ENCODE results near the gene RGL2. TPM values are rescaled to one million over a fixed set of nuclear protein-coding genes. Genes with fewer than 3 reads are reported as not detected.
A peak's percentile ranks its signal among the peaks of the same experiment; 100 is the strongest.

Gene RGL2
- polyA plus RNA-seq, 3 donors: 14.9 to 145 (median 15.5) TPM

DNA sequence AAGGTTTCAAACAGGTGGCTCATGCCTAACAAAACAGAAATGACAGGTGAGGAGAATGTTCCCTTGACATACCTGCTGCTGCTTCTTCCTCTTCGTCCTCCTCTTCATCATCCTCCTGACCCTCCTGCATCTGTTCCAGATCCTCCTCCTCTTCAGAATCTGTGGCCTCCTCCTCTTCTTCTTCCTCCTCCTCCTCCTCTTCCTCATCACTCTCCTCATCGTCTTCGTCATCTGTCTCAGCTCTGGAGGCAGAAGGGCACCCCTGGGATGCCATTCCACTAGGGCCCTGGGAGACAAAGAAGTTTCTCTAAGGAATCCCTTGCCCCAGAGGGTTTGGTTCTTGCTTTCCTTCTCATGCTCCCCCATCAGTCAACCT, 21.2 kb upstream of the RGL2 start:
- peaks cover 0 to 2% (median 0%) of the 10 kb centered on the region in 3 donors for H3K27me3 Mint-ChIP-seq (ENCODE audit: low read depth in 3 of 3)
- no peak overlapping the region for H3K4me3 Mint-ChIP-seq
- peaks cover 31 to 43% of the 10 kb centered on the region in 2 donors for H3K36me3 Mint-ChIP-seq
- no peak for TF ChIP-seq CTCF (IDR thresholded peaks at IDR 0.05)
- H3K27ac Mint-ChIP-seq: peak overlapping the region in 4 of 7 donors; percentile 13 to 64 (median 46)
- intact Hi-C loops (cut with micrococcal nuclease): loop anchor here in 1 of 2 donors (10.0 kb wide), 1 partner anchor 95 kb away; the partner anchor contains the start of genes CUTA and PHF1
- Histone ChIP-seq H3K4me2 (replicated peaks; ENCODE audit: extremely low read depth, low read length, poor library complexity, severe bottlenecking) (no peak overlapping the region), H3K9ac (ENCODE audit: insufficient read depth, low read length, poor library complexity, severe bottlenecking) (no peak overlapping the region), H3K4me3 (replicated peaks in 1 of 3; ENCODE audit: low read depth in 2 of 3, low read length in 3 of 3) (no peak overlapping the region), H3K27ac (ENCODE audit: low read depth in 1 of 2, low read length in 2 of 2) (no peak overlapping the region), H3K4me1 (ENCODE audit: control insufficient read depth in 1 of 2, insufficient read depth in 2 of 2, low read length in 2 of 2) (peaks cover 66 to 82% of the 10 kb centered on the region in 2 donors), H2AFZ (ENCODE audit: insufficient read depth, low read depth, low read length, poor library complexity, severe bottlenecking) (no peak overlapping the region), H3K36me3 (replicated peaks in 1 of 2; ENCODE audit: control insufficient read depth in 1 of 2, insufficient read depth in 2 of 2, low read length in 2 of 2) (peaks cover 28 to 38% of the 10 kb centered on the region in 2 donors), H3K79me2 (ENCODE audit: insufficient read depth, low read length) (peaks cover 66% of the 10 kb centered on the region), H3K9me3 (replicated peaks in 1 of 2; ENCODE audit: control insufficient read depth in 1 of 2, insufficient read depth in 1 of 2, low read length in 2 of 2) (no peaks in the 10 kb centered on the region), H3K27me3 (ENCODE audit: control insufficient read depth in 2 of 2, insufficient read depth in 2 of 2, low read length in 2 of 2) (no peaks in the 10 kb centered on the region), H4K20me1 (ENCODE audit: insufficient read depth, low read length) (peaks cover 45% of the 10 kb centered on the region)
- peaks cover 0 to 3% (median 1%) of the 10 kb centered on the region in 7 donors for H3K9me3 Mint-ChIP-seq
- peaks cover 78% of the 10 kb centered on the region for H3K4me1 Mint-ChIP-seq
- no peak for DNase-seq
- WGBS (ENCODE audit: insufficient coverage): 100% methylated on average over 2 of the region's 3 CpGs

DNA sequence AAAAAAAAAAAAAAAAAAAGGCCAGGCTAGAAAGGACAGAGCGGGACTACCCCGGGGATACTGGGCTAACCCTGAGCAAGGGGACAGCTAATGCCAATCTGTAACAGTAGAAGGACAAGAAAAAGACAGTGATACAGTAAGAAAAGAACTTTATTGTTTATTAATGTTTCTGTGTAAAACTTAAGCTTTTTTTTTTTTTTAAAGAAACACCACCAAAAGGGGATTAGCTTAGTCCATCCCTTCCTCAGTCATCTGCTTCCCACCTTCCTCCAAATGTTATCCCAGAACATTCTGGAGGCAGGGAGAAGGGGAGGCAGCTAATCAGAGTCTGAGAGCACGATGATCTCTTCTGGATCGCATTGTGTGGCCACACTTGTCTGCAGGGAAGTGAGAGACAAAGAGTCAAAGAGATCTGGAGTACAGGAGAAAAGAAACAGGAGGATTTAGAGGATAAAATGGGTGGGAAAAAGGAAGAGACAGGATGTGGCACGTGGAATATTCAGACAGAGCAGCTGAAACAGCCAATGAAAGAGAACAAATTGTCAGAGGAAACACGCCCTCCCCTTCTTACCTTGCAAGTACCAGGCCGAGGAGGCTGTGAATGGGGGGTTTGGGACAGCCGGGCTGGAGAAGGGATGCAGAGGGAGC, 19.8 kb upstream of the RGL2 start:
- Mint-ChIP-seq H3K27ac (peak overlapping the region; percentile 96 to 99 (median 98)), H3K27me3 (ENCODE audit: low read depth in 3 of 3) (peaks cover 0 to 2% (median 0%) of the 10 kb centered on the region in 3 donors), H3K9me3 (peaks cover 0 to 4% (median 1%) of the 10 kb centered on the region in 7 donors), H3K4me1 (peaks cover 75% of the 10 kb centered on the region), H3K36me3 (peaks cover 31 to 43% of the 10 kb centered on the region in 2 donors), H3K4me3 (peak overlapping the region; percentile 98)
- no peak for DNase-seq
- peak overlapping the region; percentile 60 for H3K9ac ChIP-seq (ENCODE audit: insufficient read depth, low read length, poor library complexity, severe bottlenecking)
- H3K79me2 ChIP-seq (ENCODE audit: insufficient read depth, low read length): peaks cover 78% of the 10 kb centered on the region
- H2AFZ ChIP-seq (ENCODE audit: insufficient read depth, low read depth, low read length, poor library complexity, severe bottlenecking): peak overlapping the region; percentile 87
- peak overlapping the region in 2 of 3 experiments; percentile 89 to 99 for H3K4me3 ChIP-seq (replicated peaks in 1 of 3; ENCODE audit: low read depth in 2 of 3, low read length in 3 of 3)
- no peaks in the 10 kb centered on the region for H3K9me3 ChIP-seq (replicated peaks in 1 of 2; ENCODE audit: control insufficient read depth in 1 of 2, insufficient read depth in 1 of 2, low read length in 2 of 2)
- H3K27me3 ChIP-seq (ENCODE audit: control insufficient read depth in 2 of 2, insufficient read depth in 2 of 2, low read length in 2 of 2): no peaks in the 10 kb centered on the region
- H3K4me1 ChIP-seq (ENCODE audit: control insufficient read depth in 1 of 2, insufficient read depth in 2 of 2, low read length in 2 of 2): peaks cover 64 to 78% of the 10 kb centered on the region in 2 donors
- intact Hi-C loops (cut with micrococcal nuclease): loop anchor here in 1 of 2 donors (10.0 kb wide), 1 partner anchor 96 kb away; the partner anchor contains the start of genes CUTA and PHF1
- peaks cover 28 to 38% of the 10 kb centered on the region in 2 donors for H3K36me3 ChIP-seq (replicated peaks in 1 of 2; ENCODE audit: control insufficient read depth in 1 of 2, insufficient read depth in 2 of 2, low read length in 2 of 2)
- 80% methylated on average over 5 of the region's 8 CpGs for WGBS (ENCODE audit: insufficient coverage)
- H4K20me1 ChIP-seq (ENCODE audit: insufficient read depth, low read length): peaks cover 45% of the 10 kb centered on the region
- TF ChIP-seq CTCF (IDR thresholded peaks at IDR 0.05): no peak
- H3K4me2 ChIP-seq (replicated peaks; ENCODE audit: extremely low read depth, low read length, poor library complexity, severe bottlenecking): peak overlapping the region; percentile 82
- peak overlapping the region; percentile 77 for H3K27ac ChIP-seq (ENCODE audit: low read depth in 1 of 2, low read length in 2 of 2)

All from CD14-positive monocyte (primary cell).